WTC11 (cell line): ENCODE measurements around the gene SLC5A12. TPM values are rescaled to one million over a fixed set of nuclear protein-coding genes. Genes with fewer than 3 reads are reported as not detected.

Experiments
- ATAC-seq: fragments of 200-7000 bp; cut with Tn5 transposase; 2 replicates; pipeline ENCODE4 v1.10.0; 2021; ENCODE audit warnings: mild to moderate bottlenecking, moderate library complexity
- CTCF ChIA-PET: fragments of 300-600 bp; sonication (Branson Sonifier 250); formaldehyde crosslinking; loops from one replicate; lab custom pipeline; 2021; ENCODE audit warnings: antibody characterized with exemption; lab: Charles Lee
- POLR2A ChIA-PET: fragments of 350-600 bp; sonication (Branson Sonifier 250); formaldehyde crosslinking; loops from one replicate; lab custom pipeline; 2021; ENCODE audit warnings: antibody characterized with exemption; lab: Charles Lee
- DNase-seq: peaks from one replicate; pipeline ENCODE4 v3.0.0; 2021; ENCODE audit warnings: low spot score
- H3K27ac Mint-ChIP-seq: 2 replicates; pipeline ENCODE4 v1.8.0; 2021; ENCODE audit warnings: mixed read lengths
- H3K27me3 Mint-ChIP-seq: 2 replicates; pipeline ENCODE4 v1.8.0; 2021; ENCODE audit warnings: low read depth, mild to moderate bottlenecking, moderate library complexity, mixed read lengths
- H3K36me3 Mint-ChIP-seq: 2 replicates; pipeline ENCODE4 v1.8.0; 2021; ENCODE audit warnings: mixed read lengths
- H3K4me1 Mint-ChIP-seq: 2 replicates; pipeline ENCODE4 v1.8.0; 2022; ENCODE audit warnings: mixed read lengths
- H3K4me3 Mint-ChIP-seq: 2 replicates; pipeline ENCODE4 v1.8.0; 2021; ENCODE audit warnings: mild to moderate bottlenecking, moderate library complexity, mixed read lengths
- H3K9me3 Mint-ChIP-seq: 2 replicates; pipeline ENCODE4 v1.8.0; 2021; ENCODE audit warnings: mixed read lengths
- EMX1 ChIP-seq: fragments of 250-450 bp; sonication (Bioruptor Pico); IDR thresholded peaks from 2 replicates; pipeline ENCODE4 v1.8.0; 2021; ENCODE audit warnings: mild to moderate bottlenecking
- MXD4 ChIP-seq: fragments of 250-450 bp; sonication (Bioruptor Pico); IDR thresholded peaks from 2 replicates; pipeline ENCODE4 v1.8.0; 2021; ENCODE audit warnings: mild to moderate bottlenecking, moderate library complexity, borderline replicate concordance
- SMAD4 ChIP-seq: sonication (generic); formaldehyde crosslinking; IDR thresholded peaks from 2 replicates; pipeline ENCODE4 v1.8.0; 2022; ENCODE audit warnings: mild to moderate bottlenecking, missing genetic modification reagents
- TEAD1 ChIP-seq: sonication (generic); formaldehyde crosslinking; IDR thresholded peaks from 2 replicates; pipeline ENCODE4 v1.8.0; 2022; ENCODE audit warnings: mild to moderate bottlenecking, missing genetic modification reagents
- ZNF121 ChIP-seq: sonication (generic); formaldehyde crosslinking; IDR thresholded peaks from 2 replicates; pipeline ENCODE4 v1.8.0; 2023; ENCODE audit warnings: missing genetic modification reagents
- total RNA-seq: library from RNA; stranded (reverse); gene quantifications from 3 replicates; pipeline ENCODE4 v1.2.3, GENCODE V29; 2021
- TF ChIP-seq, protein P1 (sequence below): sonication (generic); formaldehyde crosslinking; IDR thresholded peaks from 2 replicates; pipeline ENCODE4 v1.8.0; 2023; ENCODE audit warnings: mild to moderate bottlenecking, missing genetic modification reagents
- TF ChIP-seq, protein P2 (sequence below): fragments of 250-450 bp; sonication (Bioruptor Pico); conservative IDR thresholded peaks from 2 replicates; pipeline ENCODE4 v1.9.0; 2021; ENCODE audit warnings: mild to moderate bottlenecking
- TF ChIP-seq, protein P3 (sequence below): sonication (generic); formaldehyde crosslinking; IDR thresholded peaks from 2 replicates; pipeline ENCODE4 v1.8.0; 2022; ENCODE audit warnings: missing genetic modification reagents
- TF ChIP-seq, protein P4 (sequence below): fragments of 250-450 bp; sonication (Bioruptor Pico); IDR thresholded peaks from 2 replicates; pipeline ENCODE4 v1.9.0; 2021; ENCODE audit warnings: mild to moderate bottlenecking, borderline replicate concordance
- TF ChIP-seq, protein P5 (sequence below): sonication (generic); formaldehyde crosslinking; IDR thresholded peaks from 2 replicates; pipeline ENCODE4 v1.8.1; 2023; ENCODE audit warnings: mild to moderate bottlenecking, missing genetic modification reagents
- TF ChIP-seq, protein P6 (sequence below): sonication (generic); formaldehyde crosslinking; IDR thresholded peaks from 2 replicates; pipeline ENCODE4 v1.8.1; 2022; ENCODE audit warnings: mild to moderate bottlenecking, moderate library complexity, missing genetic modification reagents

The SLC5A12 gene
- total RNA-seq, 1 experiment from 2014 or later: 1.9 TPM

DNA sequence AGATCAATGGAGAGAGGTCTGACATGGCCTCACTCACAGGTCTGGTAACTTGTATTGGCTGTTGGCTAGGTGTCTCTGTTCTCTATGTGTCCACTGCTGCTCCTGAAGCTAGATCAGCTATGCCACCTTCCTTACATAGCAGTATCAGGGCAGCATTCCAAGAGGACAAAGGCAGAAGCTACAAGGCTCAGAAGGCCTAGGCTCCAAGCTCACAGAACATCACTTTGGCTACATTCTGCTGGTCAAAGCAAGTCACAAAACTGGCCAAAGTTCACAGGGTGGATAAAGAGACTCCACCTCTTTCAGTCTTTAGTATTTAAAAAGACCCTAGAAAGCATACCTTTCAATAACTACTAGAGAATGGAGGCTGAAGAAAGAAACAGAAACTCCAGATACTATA lies 4.1 kb downstream of the SLC5A12 start (continued):
- TF ChIP-seq, protein P1, sequence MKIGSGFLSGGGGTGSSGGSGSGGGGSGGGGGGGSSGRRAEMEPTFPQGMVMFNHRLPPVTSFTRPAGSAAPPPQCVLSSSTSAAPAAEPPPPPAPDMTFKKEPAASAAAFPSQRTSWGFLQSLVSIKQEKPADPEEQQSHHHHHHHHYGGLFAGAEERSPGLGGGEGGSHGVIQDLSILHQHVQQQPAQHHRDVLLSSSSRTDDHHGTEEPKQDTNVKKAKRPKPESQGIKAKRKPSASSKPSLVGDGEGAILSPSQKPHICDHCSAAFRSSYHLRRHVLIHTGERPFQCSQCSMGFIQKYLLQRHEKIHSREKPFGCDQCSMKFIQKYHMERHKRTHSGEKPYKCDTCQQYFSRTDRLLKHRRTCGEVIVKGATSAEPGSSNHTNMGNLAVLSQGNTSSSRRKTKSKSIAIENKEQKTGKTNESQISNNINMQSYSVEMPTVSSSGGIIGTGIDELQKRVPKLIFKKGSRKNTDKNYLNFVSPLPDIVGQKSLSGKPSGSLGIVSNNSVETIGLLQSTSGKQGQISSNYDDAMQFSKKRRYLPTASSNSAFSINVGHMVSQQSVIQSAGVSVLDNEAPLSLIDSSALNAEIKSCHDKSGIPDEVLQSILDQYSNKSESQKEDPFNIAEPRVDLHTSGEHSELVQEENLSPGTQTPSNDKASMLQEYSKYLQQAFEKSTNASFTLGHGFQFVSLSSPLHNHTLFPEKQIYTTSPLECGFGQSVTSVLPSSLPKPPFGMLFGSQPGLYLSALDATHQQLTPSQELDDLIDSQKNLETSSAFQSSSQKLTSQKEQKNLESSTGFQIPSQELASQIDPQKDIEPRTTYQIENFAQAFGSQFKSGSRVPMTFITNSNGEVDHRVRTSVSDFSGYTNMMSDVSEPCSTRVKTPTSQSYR (CRISPR knock-in tag): no peak
- no peak for TF ChIP-seq ZNF121
- TF ChIP-seq, protein P2, sequence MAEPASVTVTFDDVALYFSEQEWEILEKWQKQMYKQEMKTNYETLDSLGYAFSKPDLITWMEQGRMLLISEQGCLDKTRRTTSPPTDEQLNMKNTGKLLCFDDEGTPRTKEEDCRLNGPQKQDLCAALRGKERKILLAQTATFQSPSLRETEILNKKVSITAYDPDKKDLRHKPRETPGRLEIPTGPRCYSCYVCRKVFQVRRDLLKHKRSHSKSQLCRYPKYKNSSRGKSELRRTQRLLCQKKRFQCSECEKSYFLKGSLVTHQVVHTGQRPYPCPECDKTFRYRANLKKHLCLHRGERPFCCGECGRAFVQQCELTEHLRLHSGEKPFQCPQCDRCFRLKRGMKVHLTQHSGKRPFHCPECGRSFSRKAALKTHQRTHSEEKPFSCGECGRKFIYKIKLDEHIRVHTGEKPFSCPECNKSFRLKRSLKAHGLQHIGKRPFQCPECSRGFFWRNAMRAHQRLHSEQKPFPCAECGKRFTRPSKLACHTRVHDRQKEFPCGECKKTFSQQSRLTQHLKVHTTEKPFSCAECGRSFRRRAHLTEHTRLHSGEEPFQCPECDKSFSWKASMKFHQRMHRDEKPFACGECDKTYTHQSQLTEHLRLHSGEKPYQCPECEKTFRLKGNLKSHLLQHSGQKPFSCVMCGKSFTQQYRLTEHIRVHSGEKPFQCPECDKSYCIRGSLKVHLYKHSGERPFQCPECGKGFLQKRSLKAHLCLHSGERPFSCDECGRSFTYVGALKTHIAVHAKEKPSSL (CRISPR knock-in tag): no peak
- TF ChIP-seq TEAD1 (CRISPR knock-in tag): no peak
- TF ChIP-seq MXD4 (CRISPR knock-in tag): no peak
- TF ChIP-seq SMAD4 (CRISPR knock-in tag): no peak

DNA sequence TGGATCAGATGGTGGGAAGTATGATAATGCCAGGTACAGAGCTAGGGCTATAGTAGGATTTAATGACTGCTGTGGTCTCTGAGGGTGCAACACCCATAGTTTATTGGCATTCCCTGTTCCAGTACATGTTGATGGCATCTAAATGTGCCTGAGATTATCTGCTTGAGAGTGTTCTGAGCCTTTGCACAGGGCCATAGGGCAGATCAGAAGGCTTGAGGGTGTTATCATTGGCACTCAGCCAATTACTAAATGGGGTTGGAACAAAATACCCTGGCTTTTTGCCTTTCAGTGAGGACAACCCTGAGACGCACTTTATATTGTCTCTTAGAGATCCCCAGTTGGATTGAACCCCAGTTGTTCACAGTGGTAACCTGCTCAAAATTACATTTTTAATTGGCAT lies 6.7 kb downstream of the SLC5A12 start:
- Mint-ChIP-seq H3K4me3 (no peak overlapping the region), H3K27me3 (no peaks in the 10 kb centered on the region), H3K36me3 (no peaks in the 10 kb centered on the region), H3K9me3 (no peaks in the 10 kb centered on the region), H3K4me1 (no peaks in the 10 kb centered on the region), H3K27ac (no peak overlapping the region)
- DNase-seq (no peak), ATAC-seq (no peak)
- CTCF ChIA-PET: no interaction called here
- TF ChIP-seq, protein P3, sequence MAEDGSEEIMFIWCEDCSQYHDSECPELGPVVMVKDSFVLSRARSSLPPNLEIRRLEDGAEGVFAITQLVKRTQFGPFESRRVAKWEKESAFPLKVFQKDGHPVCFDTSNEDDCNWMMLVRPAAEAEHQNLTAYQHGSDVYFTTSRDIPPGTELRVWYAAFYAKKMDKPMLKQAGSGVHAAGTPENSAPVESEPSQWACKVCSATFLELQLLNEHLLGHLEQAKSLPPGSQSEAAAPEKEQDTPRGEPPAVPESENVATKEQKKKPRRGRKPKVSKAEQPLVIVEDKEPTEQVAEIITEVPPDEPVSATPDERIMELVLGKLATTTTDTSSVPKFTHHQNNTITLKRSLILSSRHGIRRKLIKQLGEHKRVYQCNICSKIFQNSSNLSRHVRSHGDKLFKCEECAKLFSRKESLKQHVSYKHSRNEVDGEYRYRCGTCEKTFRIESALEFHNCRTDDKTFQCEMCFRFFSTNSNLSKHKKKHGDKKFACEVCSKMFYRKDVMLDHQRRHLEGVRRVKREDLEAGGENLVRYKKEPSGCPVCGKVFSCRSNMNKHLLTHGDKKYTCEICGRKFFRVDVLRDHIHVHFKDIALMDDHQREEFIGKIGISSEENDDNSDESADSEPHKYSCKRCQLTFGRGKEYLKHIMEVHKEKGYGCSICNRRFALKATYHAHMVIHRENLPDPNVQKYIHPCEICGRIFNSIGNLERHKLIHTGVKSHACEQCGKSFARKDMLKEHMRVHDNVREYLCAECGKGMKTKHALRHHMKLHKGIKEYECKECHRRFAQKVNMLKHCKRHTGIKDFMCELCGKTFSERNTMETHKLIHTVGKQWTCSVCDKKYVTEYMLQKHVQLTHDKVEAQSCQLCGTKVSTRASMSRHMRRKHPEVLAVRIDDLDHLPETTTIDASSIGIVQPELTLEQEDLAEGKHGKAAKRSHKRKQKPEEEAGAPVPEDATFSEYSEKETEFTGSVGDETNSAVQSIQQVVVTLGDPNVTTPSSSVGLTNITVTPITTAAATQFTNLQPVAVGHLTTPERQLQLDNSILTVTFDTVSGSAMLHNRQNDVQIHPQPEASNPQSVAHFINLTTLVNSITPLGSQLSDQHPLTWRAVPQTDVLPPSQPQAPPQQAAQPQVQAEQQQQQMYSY (CRISPR knock-in tag): no peak
- TF ChIP-seq, protein P4, sequence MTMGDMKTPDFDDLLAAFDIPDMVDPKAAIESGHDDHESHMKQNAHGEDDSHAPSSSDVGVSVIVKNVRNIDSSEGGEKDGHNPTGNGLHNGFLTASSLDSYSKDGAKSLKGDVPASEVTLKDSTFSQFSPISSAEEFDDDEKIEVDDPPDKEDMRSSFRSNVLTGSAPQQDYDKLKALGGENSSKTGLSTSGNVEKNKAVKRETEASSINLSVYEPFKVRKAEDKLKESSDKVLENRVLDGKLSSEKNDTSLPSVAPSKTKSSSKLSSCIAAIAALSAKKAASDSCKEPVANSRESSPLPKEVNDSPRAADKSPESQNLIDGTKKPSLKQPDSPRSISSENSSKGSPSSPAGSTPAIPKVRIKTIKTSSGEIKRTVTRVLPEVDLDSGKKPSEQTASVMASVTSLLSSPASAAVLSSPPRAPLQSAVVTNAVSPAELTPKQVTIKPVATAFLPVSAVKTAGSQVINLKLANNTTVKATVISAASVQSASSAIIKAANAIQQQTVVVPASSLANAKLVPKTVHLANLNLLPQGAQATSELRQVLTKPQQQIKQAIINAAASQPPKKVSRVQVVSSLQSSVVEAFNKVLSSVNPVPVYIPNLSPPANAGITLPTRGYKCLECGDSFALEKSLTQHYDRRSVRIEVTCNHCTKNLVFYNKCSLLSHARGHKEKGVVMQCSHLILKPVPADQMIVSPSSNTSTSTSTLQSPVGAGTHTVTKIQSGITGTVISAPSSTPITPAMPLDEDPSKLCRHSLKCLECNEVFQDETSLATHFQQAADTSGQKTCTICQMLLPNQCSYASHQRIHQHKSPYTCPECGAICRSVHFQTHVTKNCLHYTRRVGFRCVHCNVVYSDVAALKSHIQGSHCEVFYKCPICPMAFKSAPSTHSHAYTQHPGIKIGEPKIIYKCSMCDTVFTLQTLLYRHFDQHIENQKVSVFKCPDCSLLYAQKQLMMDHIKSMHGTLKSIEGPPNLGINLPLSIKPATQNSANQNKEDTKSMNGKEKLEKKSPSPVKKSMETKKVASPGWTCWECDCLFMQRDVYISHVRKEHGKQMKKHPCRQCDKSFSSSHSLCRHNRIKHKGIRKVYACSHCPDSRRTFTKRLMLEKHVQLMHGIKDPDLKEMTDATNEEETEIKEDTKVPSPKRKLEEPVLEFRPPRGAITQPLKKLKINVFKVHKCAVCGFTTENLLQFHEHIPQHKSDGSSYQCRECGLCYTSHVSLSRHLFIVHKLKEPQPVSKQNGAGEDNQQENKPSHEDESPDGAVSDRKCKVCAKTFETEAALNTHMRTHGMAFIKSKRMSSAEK: no peak
- TF ChIP-seq, protein P5, sequence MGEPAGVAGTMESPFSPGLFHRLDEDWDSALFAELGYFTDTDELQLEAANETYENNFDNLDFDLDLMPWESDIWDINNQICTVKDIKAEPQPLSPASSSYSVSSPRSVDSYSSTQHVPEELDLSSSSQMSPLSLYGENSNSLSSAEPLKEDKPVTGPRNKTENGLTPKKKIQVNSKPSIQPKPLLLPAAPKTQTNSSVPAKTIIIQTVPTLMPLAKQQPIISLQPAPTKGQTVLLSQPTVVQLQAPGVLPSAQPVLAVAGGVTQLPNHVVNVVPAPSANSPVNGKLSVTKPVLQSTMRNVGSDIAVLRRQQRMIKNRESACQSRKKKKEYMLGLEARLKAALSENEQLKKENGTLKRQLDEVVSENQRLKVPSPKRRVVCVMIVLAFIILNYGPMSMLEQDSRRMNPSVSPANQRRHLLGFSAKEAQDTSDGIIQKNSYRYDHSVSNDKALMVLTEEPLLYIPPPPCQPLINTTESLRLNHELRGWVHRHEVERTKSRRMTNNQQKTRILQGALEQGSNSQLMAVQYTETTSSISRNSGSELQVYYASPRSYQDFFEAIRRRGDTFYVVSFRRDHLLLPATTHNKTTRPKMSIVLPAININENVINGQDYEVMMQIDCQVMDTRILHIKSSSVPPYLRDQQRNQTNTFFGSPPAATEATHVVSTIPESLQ (CRISPR knock-in tag): no peak
- TF ChIP-seq EMX1: no peak
- TF ChIP-seq, protein P6, sequence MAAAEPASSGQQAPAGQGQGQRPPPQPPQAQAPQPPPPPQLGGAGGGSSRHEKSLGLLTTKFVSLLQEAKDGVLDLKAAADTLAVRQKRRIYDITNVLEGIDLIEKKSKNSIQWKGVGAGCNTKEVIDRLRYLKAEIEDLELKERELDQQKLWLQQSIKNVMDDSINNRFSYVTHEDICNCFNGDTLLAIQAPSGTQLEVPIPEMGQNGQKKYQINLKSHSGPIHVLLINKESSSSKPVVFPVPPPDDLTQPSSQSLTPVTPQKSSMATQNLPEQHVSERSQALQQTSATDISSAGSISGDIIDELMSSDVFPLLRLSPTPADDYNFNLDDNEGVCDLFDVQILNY: no peak
- POLR2A ChIA-PET: no interaction called here
